ENCODE measurements around the gene ZNF407. TPM values are rescaled to one million over a fixed set of nuclear protein-coding genes. Genes with fewer than 3 reads are reported as not detected.

The ZNF407 gene
- total RNA-seq, 1 donor from 2014 or later = 26.7 TPM

GRCh38 chr18:75109319-75109691, 511.6 kb downstream of the ZNF407 start:
- ATAC-seq (ENCODE audit: low read depth) (no peak), DNase-seq (no peak)
- Mint-ChIP-seq H3K4me3 (no peak overlapping the region), H3K27me3 (peaks cover 5% of the 10 kb centered on the region), H3K36me3 (ENCODE audit: low read depth) (no peaks in the 10 kb centered on the region), H3K4me1 (no peaks in the 10 kb centered on the region), H3K27ac (no peak overlapping the region), H3K9me3 (no peaks in the 10 kb centered on the region)
- intact Hi-C loops (cut with micrococcal nuclease) = no loop called here
- POLR2A ChIA-PET = no interaction called here
- TF ChIP-seq CTCF (IDR thresholded peaks at IDR 0.05) = no peak
- CTCF ChIA-PET = no interaction called here

GRCh38 chr18:75109819-75110218, 512.1 kb downstream of the ZNF407 start:
- TF ChIP-seq CTCF (IDR thresholded peaks at IDR 0.05) = no peak
- ChIA-PET CTCF (no interaction called here), POLR2A (no interaction called here)
- peaks cover 5% of the 10 kb centered on the region for H3K27me3 Mint-ChIP-seq
- H3K4me3 Mint-ChIP-seq = no peak overlapping the region
- H3K4me1 Mint-ChIP-seq = no peaks in the 10 kb centered on the region
- no peaks in the 10 kb centered on the region for H3K36me3 Mint-ChIP-seq (ENCODE audit: low read depth)
- intact Hi-C loops (cut with micrococcal nuclease) = no loop called here
- DNase-seq = no peak
- ATAC-seq (ENCODE audit: low read depth) = no peak
- H3K27ac Mint-ChIP-seq = no peak overlapping the region
- no peaks in the 10 kb centered on the region for H3K9me3 Mint-ChIP-seq

DNA sequence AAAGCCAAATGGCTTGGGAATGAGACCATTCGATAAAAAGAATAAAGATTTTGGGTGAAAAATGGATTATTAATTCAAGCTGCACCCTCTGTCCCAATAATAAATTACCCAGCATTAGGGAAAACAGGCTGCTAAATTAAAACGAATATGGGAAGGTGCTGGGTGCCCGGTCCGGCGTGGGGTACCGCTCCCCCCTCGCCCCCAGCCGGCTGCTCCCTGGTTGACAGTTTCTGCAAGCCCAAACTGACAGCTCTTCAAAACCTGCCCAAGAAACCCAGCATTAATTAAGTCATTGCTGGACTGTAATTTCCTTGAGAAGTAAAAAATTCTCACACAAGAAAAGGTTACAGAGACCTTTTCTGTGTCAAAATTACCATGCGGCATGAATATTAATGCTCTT, 512.6 kb downstream of the ZNF407 start:
- H3K36me3 Mint-ChIP-seq (ENCODE audit: low read depth) = no peaks in the 10 kb centered on the region
- intact Hi-C loops (cut with micrococcal nuclease) = no loop called here

DNA sequence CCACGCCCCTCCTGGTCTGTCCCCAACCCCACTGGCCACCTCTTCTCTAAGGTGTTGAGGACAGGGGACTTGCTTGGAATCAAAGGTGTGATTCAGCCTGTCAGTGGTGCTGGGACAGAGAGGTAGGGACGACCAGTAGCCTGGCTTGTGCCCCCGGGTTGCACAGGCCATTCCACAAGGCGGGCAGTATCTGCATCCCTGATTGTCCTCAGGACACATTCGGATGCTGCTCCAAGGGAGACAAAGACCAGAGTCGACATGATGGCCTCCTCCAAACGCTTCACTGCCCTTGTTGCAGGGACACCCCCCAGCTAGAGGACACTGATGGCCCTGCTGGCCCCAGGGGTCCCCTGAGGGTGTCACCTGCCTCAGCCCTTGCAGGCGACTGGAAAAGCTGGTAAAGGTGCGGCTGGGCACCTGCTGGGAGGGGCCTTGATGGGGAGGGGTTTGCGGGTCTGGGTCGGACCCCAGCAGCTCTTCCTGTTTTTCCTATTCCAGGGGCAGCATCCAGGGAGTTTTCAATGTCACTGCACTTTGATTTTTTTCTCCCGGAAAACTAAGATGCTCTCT, 513.3 kb downstream of the ZNF407 start:
- Mint-ChIP-seq H3K27me3 (peaks cover 5% of the 10 kb centered on the region), H3K27ac (no peak overlapping the region), H3K4me1 (no peaks in the 10 kb centered on the region), H3K4me3 (no peak overlapping the region), H3K9me3 (no peaks in the 10 kb centered on the region), H3K36me3 (ENCODE audit: low read depth) (no peaks in the 10 kb centered on the region)
- ChIA-PET POLR2A (no interaction called here), CTCF (no interaction called here)
- DNase-seq = no peak
- no peak for ATAC-seq (ENCODE audit: low read depth)
- no peak for TF ChIP-seq CTCF (IDR thresholded peaks at IDR 0.05)
- intact Hi-C loops (cut with micrococcal nuclease) = no loop called here

More for the DNA sequence above, 512.6 kb downstream of the ZNF407 start:
- POLR2A ChIA-PET = no interaction called here
- DNase-seq (no peak), ATAC-seq (ENCODE audit: low read depth) (no peak)
- Mint-ChIP-seq H3K27me3 (peaks cover 5% of the 10 kb centered on the region), H3K27ac (no peak overlapping the region), H3K4me1 (no peaks in the 10 kb centered on the region), H3K9me3 (no peaks in the 10 kb centered on the region), H3K4me3 (no peak overlapping the region)
- CTCF ChIA-PET = no interaction called here
- no peak for TF ChIP-seq CTCF (IDR thresholded peaks at IDR 0.05)

- intact Hi-C loops (cut with micrococcal nuclease) = no loop called here
- no peaks in the 10 kb centered on the region for H3K9me3 Mint-ChIP-seq
- H3K4me1 Mint-ChIP-seq = no peaks in the 10 kb centered on the region
- no peaks in the 10 kb centered on the region for H3K36me3 Mint-ChIP-seq (ENCODE audit: low read depth)
- POLR2A ChIA-PET = no interaction called here
- no peak for TF ChIP-seq CTCF (IDR thresholded peaks at IDR 0.05)
- DNase-seq = no peak
- H3K4me3 Mint-ChIP-seq = no peak overlapping the region
- H3K27me3 Mint-ChIP-seq = peaks cover 5% of the 10 kb centered on the region
- CTCF ChIA-PET = no interaction called here
- H3K27ac Mint-ChIP-seq = no peak overlapping the region
- ATAC-seq (ENCODE audit: low read depth) = no peak
Observed at GRCh38 chr18:75111760-75112159, 514.1 kb downstream of the ZNF407 start.
